Activated CD8-positive, alpha-beta T cell treated with anti-CD3 and anti-CD28 coated beads for 36 hours (primary cell): Measurements from ENCODE around the gene TMUB2. TPM values are rescaled to one million over a fixed set of nuclear protein-coding genes. Genes with fewer than 3 reads are reported as not detected.

Source experiments
- ATAC-seq: fragments of 200-7000 bp; cut with Tn5 transposase; one replicate; pipeline ENCODE4 v1.10.0; 2021; ENCODE audit warnings: mild to moderate bottlenecking, moderate library complexity
- CTCF ChIA-PET: fragments of 350-600 bp; sonication (Branson Sonifier 250); formaldehyde crosslinking; loops from one replicate; lab custom pipeline; 2021; ENCODE audit warnings: antibody characterized with exemption; lab: Charles Lee
- POLR2A ChIA-PET: fragments of 350-600 bp; sonication (Branson Sonifier 250); formaldehyde crosslinking; loops from one replicate; lab custom pipeline; 2021; ENCODE audit warnings: antibody characterized with exemption; lab: Charles Lee
- DNase-seq: peaks from one replicate; pipeline ENCODE4 v3.0.0-alpha.2; 2020
- H3K27ac Mint-ChIP-seq: one replicate; pipeline ENCODE4 v1.8.0; 2021; ENCODE audit warnings: mild to moderate bottlenecking, mixed read lengths
- H3K27me3 Mint-ChIP-seq: one replicate; pipeline ENCODE4 v1.8.0; 2021; ENCODE audit warnings: mixed read lengths
- H3K36me3 Mint-ChIP-seq: one replicate; pipeline ENCODE4 v1.8.0; 2021; ENCODE audit warnings: low read depth, mixed read lengths
- H3K4me1 Mint-ChIP-seq: one replicate; pipeline ENCODE4 v1.8.0; 2021; ENCODE audit warnings: low read depth, mixed read lengths
- H3K4me3 Mint-ChIP-seq: one replicate; pipeline ENCODE4 v1.8.0; 2021; ENCODE audit warnings: mild to moderate bottlenecking, moderate library complexity, mixed read lengths
- H3K9me3 Mint-ChIP-seq: one replicate; pipeline ENCODE4 v1.8.0; 2021; ENCODE audit warnings: mixed read lengths
- intact Hi-C: fragments of 100-400 bp; cut with micrococcal nuclease; formaldehyde crosslinking; loops from one replicate; pipeline ENCODE4 v1.10.0; 2022
- microRNA-seq: library from miRNA; unstranded; fragments of <30 nt; microRNA quantifications from one replicate; pipeline ENCODE4 v1.2.0, GENCODE V29; 2022; ENCODE audit warnings: borderline microRNAs expressed, borderline replicate concordance
- total RNA-seq, 2 experiments: library from RNA; stranded (reverse); gene quantifications; one replicate each; pipeline ENCODE4 v1.2.3, GENCODE V29; 2021
- TF ChIP-seq, protein P1 (sequence below): fragments of 200-600 bp; IDR thresholded peaks from one replicate; pipeline ENCODE4 v1.8.0; 2022; ENCODE audit warnings: antibody characterized with exemption, mild to moderate bottlenecking

TMUB2 gene
- total RNA-seq, 2 experiments from 2014 or later: 17.5 TPM

DNA sequence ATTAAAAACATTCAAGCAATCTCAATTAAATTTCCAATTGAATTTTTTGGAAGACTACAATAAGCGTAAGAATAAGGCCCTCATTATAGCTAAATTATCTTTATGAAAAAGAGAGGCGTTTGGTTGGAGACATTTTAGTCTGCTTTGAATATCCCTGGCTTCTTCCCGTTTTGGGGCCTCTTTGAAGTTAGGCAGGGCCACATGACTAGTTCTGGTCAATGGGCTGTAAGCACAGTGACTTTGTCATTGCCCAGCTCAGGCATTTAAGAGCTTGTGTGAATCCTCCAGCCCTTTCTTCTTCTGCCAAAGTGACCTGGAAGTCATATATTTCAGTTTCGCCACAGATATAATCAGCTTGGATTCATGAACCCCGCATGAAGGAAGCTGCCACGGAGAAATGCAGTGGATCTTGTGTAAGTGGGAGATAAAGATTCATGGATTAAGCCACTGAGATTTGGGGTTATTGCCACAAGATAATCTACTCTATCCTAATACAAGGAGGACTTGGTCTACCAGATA, 54.4 kb downstream of the TMUB2 start:
- Mint-ChIP-seq H3K4me3 (no peak overlapping the region), H3K27ac (no peak overlapping the region), H3K36me3 (no peaks in the 10 kb centered on the region), H3K27me3 (no peaks in the 10 kb centered on the region), H3K4me1 (peaks cover 14% of the 10 kb centered on the region), H3K9me3 (no peaks in the 10 kb centered on the region)
- intact Hi-C loops: no loop called here
- POLR2A ChIA-PET: interaction anchor here (1.5 kb wide), 1 partner anchor 20 kb away, joined by 4 read pairs; no protein-coding TSS in a partner anchor
- CTCF ChIA-PET: interaction anchor here (1.2 kb wide), 2 partner anchors 31 to 90 kb away, joined by 3 read pairs; no protein-coding TSS in a partner anchor
- TF ChIP-seq, protein P1, sequence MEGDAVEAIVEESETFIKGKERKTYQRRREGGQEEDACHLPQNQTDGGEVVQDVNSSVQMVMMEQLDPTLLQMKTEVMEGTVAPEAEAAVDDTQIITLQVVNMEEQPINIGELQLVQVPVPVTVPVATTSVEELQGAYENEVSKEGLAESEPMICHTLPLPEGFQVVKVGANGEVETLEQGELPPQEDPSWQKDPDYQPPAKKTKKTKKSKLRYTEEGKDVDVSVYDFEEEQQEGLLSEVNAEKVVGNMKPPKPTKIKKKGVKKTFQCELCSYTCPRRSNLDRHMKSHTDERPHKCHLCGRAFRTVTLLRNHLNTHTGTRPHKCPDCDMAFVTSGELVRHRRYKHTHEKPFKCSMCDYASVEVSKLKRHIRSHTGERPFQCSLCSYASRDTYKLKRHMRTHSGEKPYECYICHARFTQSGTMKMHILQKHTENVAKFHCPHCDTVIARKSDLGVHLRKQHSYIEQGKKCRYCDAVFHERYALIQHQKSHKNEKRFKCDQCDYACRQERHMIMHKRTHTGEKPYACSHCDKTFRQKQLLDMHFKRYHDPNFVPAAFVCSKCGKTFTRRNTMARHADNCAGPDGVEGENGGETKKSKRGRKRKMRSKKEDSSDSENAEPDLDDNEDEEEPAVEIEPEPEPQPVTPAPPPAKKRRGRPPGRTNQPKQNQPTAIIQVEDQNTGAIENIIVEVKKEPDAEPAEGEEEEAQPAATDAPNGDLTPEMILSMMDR: no peak
- ATAC-seq (no peak), DNase-seq (no peak)

Small RNAs within 50 kb of the gene (microRNA-seq; reads per million reads assigned to microRNA genes)
- 2.1 reads per million for gene MIR6782

Other genes with a start within 250 kb of the TMUB2 start
- not detected for gene PPY, start 244.5 kb upstream of the TMUB2 start, total RNA-seq
- gene PYY, start 233.0 kb upstream of the TMUB2 start, total RNA-seq: under 1 TPM in 1 of 2 experiments, not detected in 1; 0.29 TPM
- 1 to 10 TPM; 1.7 to 2.4 TPM for gene NAGS, start 182.3 kb upstream of the TMUB2 start, total RNA-seq
- 10 to 100 TPM; 26.1 to 28.5 TPM for gene TMEM101, start 172.0 kb upstream of the TMUB2 start, total RNA-seq
- 100 to 1,000 TPM; 104 to 110 TPM for gene LSM12, start 120.3 kb upstream of the TMUB2 start, total RNA-seq
- 10 to 100 TPM; 20.2 to 20.7 TPM for gene G6PC3, start 116.2 kb upstream of the TMUB2 start, total RNA-seq
- gene HDAC5, start 63.3 kb upstream of the TMUB2 start, total RNA-seq: 10 to 100 TPM; 19.1 to 19.3 TPM
- 10 to 100 TPM; 16.8 to 17.9 TPM for gene HROB, start 45.0 kb upstream of the TMUB2 start, total RNA-seq
- under 1 TPM; 0.18 to 0.27 TPM for gene ASB16, start 16.3 kb upstream of the TMUB2 start, total RNA-seq
- gene ATXN7L3, start 12.9 kb downstream of the TMUB2 start, total RNA-seq: 10 to 100 TPM; 58.1 to 62.3 TPM
- 100 to 1,000 TPM; 129 to 135 TPM for gene UBTF, start 32.7 kb downstream of the TMUB2 start, total RNA-seq
- gene SLC4A1, start 81.2 kb downstream of the TMUB2 start, total RNA-seq: not detected
- gene RUNDC3A, start 121.6 kb downstream of the TMUB2 start, total RNA-seq: under 1 TPM in 1 of 2 experiments, not detected in 1; 0.22 TPM
- 100 to 1,000 TPM; 149 to 153 TPM for gene SLC25A39, start 137.9 kb downstream of the TMUB2 start, total RNA-seq
- gene GRN, start 158.3 kb downstream of the TMUB2 start, total RNA-seq: 10 to 100 TPM; 34.8 to 35.5 TPM
- under 1 TPM; 0.43 to 0.78 TPM for gene FAM171A2, start 176.9 kb downstream of the TMUB2 start, total RNA-seq
- 1 to 10 TPM; 1.1 to 1.7 TPM for gene ITGA2B, start 202.7 kb downstream of the TMUB2 start, total RNA-seq